Measurements from ENCODE around the gene SLC22A1.

GRCh38 chr6:160093061-160093460 lies 28.6 kb upstream of the SLC22A1 start:
- TF ChIP-seq CTCF (IDR thresholded peaks at IDR 0.05): no peak
- no peak for TF ChIP-seq POLR2A (IDR thresholded peaks at IDR 0.05)
